ENCODE measurements around the gene ISCA1. TPM values are rescaled to one million over a fixed set of nuclear protein-coding genes. Genes with fewer than 3 reads are reported as not detected.
A peak's percentile ranks its signal among the peaks of the same experiment; 100 is the strongest.
"Not testable (repeated sequence)": the region's sequence is repeated elsewhere in the genome, so short reads cannot be mapped to it uniquely, and the experiment has no call there.

Gene ISCA1
- 10 to 100 TPM; 26.8 to 34.6 (median 30.4) TPM for polyA plus RNA-seq (ENCODE audit: insufficient read length in 10 of 10)
- long read RNA-seq, donor 1, transcript ISCA1-203 (4 exons, 1,958 nt) = major isoform, 11 of 12 reads
- long read RNA-seq, donor 1, partial matches to known transcripts = 0 of 12 reads
- long read RNA-seq, donor 1, other reads (novel, unspliced or antisense) = 0 of 12 reads
- long read RNA-seq, donor 2, transcript ISCA1-203 (4 exons, 1,958 nt) = major isoform, 7 of 7 reads
- long read RNA-seq, donor 2, partial matches to known transcripts = 0 of 7 reads
- long read RNA-seq, donor 2, other reads (novel, unspliced or antisense) = 0 of 7 reads
- long read RNA-seq, donor 3 = 0 reads
- long read RNA-seq, donor 4, transcript ISCA1-203 (4 exons, 1,958 nt) = major isoform, 9 of 9 reads
- long read RNA-seq, donor 4, partial matches to known transcripts = 0 of 9 reads
- long read RNA-seq, donor 4, other reads (novel, unspliced or antisense) = 0 of 9 reads
- long read RNA-seq, donor 5, transcript ISCA1-203 (4 exons, 1,958 nt) = major isoform, 14 of 14 reads
- long read RNA-seq, donor 5, partial matches to known transcripts = 0 of 14 reads
- long read RNA-seq, donor 5, other reads (novel, unspliced or antisense) = 0 of 14 reads
- long read RNA-seq, donor 6, transcript ISCA1-203 (4 exons, 1,958 nt) = major isoform, 14 of 16 reads
- long read RNA-seq, donor 6, partial matches to known transcripts = 0 of 16 reads
- long read RNA-seq, donor 6, other reads (novel, unspliced or antisense) = 0 of 16 reads
- long read RNA-seq, donor 7, transcript ISCA1-203 (4 exons, 1,958 nt) = major isoform, 9 of 9 reads
- long read RNA-seq, donor 7, partial matches to known transcripts = 0 of 9 reads
- long read RNA-seq, donor 7, other reads (novel, unspliced or antisense) = 0 of 9 reads
- long read RNA-seq, donor 8, transcript ISCA1-203 (4 exons, 1,958 nt) = major isoform, 10 of 10 reads
- long read RNA-seq, donor 8, partial matches to known transcripts = 0 of 10 reads
- long read RNA-seq, donor 8, other reads (novel, unspliced or antisense) = 0 of 10 reads
- long read RNA-seq, donor 9, partial matches to known transcripts = 0 of 1 reads
- long read RNA-seq, donor 9, other reads (novel, unspliced or antisense) = 0 of 1 reads

GRCh38 chr9:86282077-86282978 is at the start of gene ISCA1:
TSS of gene ISCA1 (minus strand) at chr9:86282538. CDS start at chr9:86282458, 80 bp downstream.
- peak; percentile 93 to 98 (median 94) for DNase-seq

GRCh38 chr9:86330186-86330585 is 47.8 kb upstream of the ISCA1 start:
- no peak for DNase-seq

GRCh38 chr9:86329649-86330048 is 47.3 kb upstream of the ISCA1 start:
- DNase-seq = no peak

GRCh38 chr9:86328156-86328555 is 45.8 kb upstream of the ISCA1 start:
- DNase-seq = no peak

- DNase-seq = no peak
Observed at GRCh38 chr9:86326536-86326935, 44.2 kb upstream of the ISCA1 start.

GRCh38 chr9:86324901-86325300 is 42.6 kb upstream of the ISCA1 start:
- DNase-seq = no peak

- peak in 1 of 3 donors; percentile 8 for DNase-seq
Observed at GRCh38 chr9:86324308-86324707, 42.0 kb upstream of the ISCA1 start.

- DNase-seq = no peak
Observed at GRCh38 chr9:86322973-86323644, 40.8 kb upstream of the ISCA1 start.

- peak in 1 of 3 donors; percentile 66 for DNase-seq
Observed at GRCh38 chr9:86321373-86321772, 39.0 kb upstream of the ISCA1 start.

- DNase-seq = no peak
Observed at GRCh38 chr9:86318187-86318586, 35.8 kb upstream of the ISCA1 start.

- no peak for DNase-seq
Observed at GRCh38 chr9:86315078-86315477, 32.7 kb upstream of the ISCA1 start.

GRCh38 chr9:86312959-86313358 is 30.6 kb upstream of the ISCA1 start:
- DNase-seq = not testable (repeated sequence)

- DNase-seq = no peak
Observed at GRCh38 chr9:86308687-86309086, 26.3 kb upstream of the ISCA1 start.

GRCh38 chr9:86304236-86304730 is 21.9 kb upstream of the ISCA1 start:
- DNase-seq = no peak

GRCh38 chr9:86303316-86303975 is 21.1 kb upstream of the ISCA1 start:
- DNase-seq = no peak

GRCh38 chr9:86301686-86302085 is 19.3 kb upstream of the ISCA1 start:
- DNase-seq = no peak

- DNase-seq = no peak
Observed at GRCh38 chr9:86300701-86301100, 18.4 kb upstream of the ISCA1 start.

- DNase-seq = no peak
Observed at GRCh38 chr9:86298873-86299272, 16.5 kb upstream of the ISCA1 start.

- not testable (repeated sequence) for DNase-seq
Observed at GRCh38 chr9:86290341-86290740, 8.0 kb upstream of the ISCA1 start.
